Measurements from ENCODE around the gene CT47C1.

Gene CT47C1

GRCh38 chrX:119040432-119040831 lies 32.4 kb upstream of the CT47C1 start:
- TF ChIP-seq CTCF (IDR thresholded peaks at IDR 0.05; ENCODE audit: borderline replicate concordance, insufficient read depth, low read depth, low read length): no peak
- no peak overlapping the region for H3K4me3 ChIP-seq (ENCODE audit: low read depth, low read length)

- no peak overlapping the region for H3K4me3 ChIP-seq (ENCODE audit: low read depth, low read length)
- no peak for TF ChIP-seq CTCF (IDR thresholded peaks at IDR 0.05; ENCODE audit: borderline replicate concordance, insufficient read depth, low read depth, low read length)
Observed at GRCh38 chrX:119041175-119041574, 31.6 kb upstream of the CT47C1 start.

- H3K4me3 ChIP-seq (ENCODE audit: low read depth, low read length): no peak overlapping the region
- no peak for TF ChIP-seq CTCF (IDR thresholded peaks at IDR 0.05; ENCODE audit: borderline replicate concordance, insufficient read depth, low read depth, low read length)
Observed at GRCh38 chrX:119042040-119042439, 30.8 kb upstream of the CT47C1 start.

- no peak for TF ChIP-seq CTCF (IDR thresholded peaks at IDR 0.05; ENCODE audit: borderline replicate concordance, insufficient read depth, low read depth, low read length)
Observed at GRCh38 chrX:119042996-119043395, 29.8 kb upstream of the CT47C1 start.

GRCh38 chrX:119045884-119046283 lies 26.9 kb upstream of the CT47C1 start:
- no peak overlapping the region for H3K4me3 ChIP-seq (ENCODE audit: low read depth, low read length)
- no peak for TF ChIP-seq CTCF (IDR thresholded peaks at IDR 0.05; ENCODE audit: borderline replicate concordance, insufficient read depth, low read depth, low read length)

More at GRCh38 chrX:119042996-119043395, 29.8 kb upstream of the CT47C1 start:
- no peak overlapping the region for H3K4me3 ChIP-seq (ENCODE audit: low read depth, low read length)

GRCh38 chrX:119055687-119056086 lies 17.1 kb upstream of the CT47C1 start:
- TF ChIP-seq CTCF (IDR thresholded peaks at IDR 0.05; ENCODE audit: borderline replicate concordance, insufficient read depth, low read depth, low read length): no peak
- H3K4me3 ChIP-seq (ENCODE audit: low read depth, low read length): no peak overlapping the region

GRCh38 chrX:119062750-119063374 lies 9.9 kb upstream of the CT47C1 start:
- no peak for TF ChIP-seq CTCF (IDR thresholded peaks at IDR 0.05; ENCODE audit: borderline replicate concordance, insufficient read depth, low read depth, low read length)
- no peak overlapping the region for H3K4me3 ChIP-seq (ENCODE audit: low read depth, low read length)

Measured in GM12875 (cell line).